Osteoblast (primary cell): ENCODE data around the gene CRYZL1. TPM values are rescaled to one million over a fixed set of nuclear protein-coding genes. Genes with fewer than 3 reads are reported as not detected.

Source experiments
- DNase-seq: peaks from one replicate; pipeline ENCODE4 v3.0.0; 2011; ENCODE audit warnings: low spot score, mixed read lengths; ENCODE audit not compliant: insufficient read length; ENCODE audit errors: missing footprints
- H2AFZ ChIP-seq: 2 replicates; pipeline ENCODE4 v1.6.0; 2011; ENCODE audit warnings: mild to moderate bottlenecking, low read length
- H3K27ac ChIP-seq: 2 replicates; pipeline ENCODE4 v1.5.1; 2011; ENCODE audit warnings: mild to moderate bottlenecking, low read depth, low read length, moderate library complexity
- H3K27me3 ChIP-seq: 2 replicates; pipeline ENCODE4 v1.6.0; 2012; ENCODE audit warnings: mild to moderate bottlenecking, control low read depth, inconsistent platforms, low read length, moderate library complexity; ENCODE audit not compliant: insufficient read depth
- H3K36me3 ChIP-seq: 2 replicates; pipeline ENCODE4 v1.5.1; 2011; ENCODE audit warnings: mild to moderate bottlenecking, low read length, control low read depth, moderate library complexity; ENCODE audit not compliant: insufficient read depth
- H3K4me1 ChIP-seq: 2 replicates; pipeline ENCODE4 v1.5.1; 2011; ENCODE audit warnings: mild to moderate bottlenecking, low read length, control low read depth, moderate library complexity; ENCODE audit not compliant: insufficient read depth
- H3K4me2 ChIP-seq: 2 replicates; pipeline ENCODE4 v1.6.0; 2011; ENCODE audit warnings: mild to moderate bottlenecking, low read length; ENCODE audit not compliant: insufficient read depth
- H3K4me3 ChIP-seq: fragments of 200-600 bp; sonication (generic); 3 replicates; pipeline ENCODE4 v1.5.1; 2012; ENCODE audit warnings: mild to moderate bottlenecking, low read length, inconsistent platforms; ENCODE audit not compliant: insufficient read depth
- H3K79me2 ChIP-seq: 2 replicates; pipeline ENCODE4 v1.6.0; 2012; ENCODE audit warnings: mild to moderate bottlenecking, low read length, control low read depth, inconsistent platforms; ENCODE audit not compliant: insufficient read depth
- H3K9me3 ChIP-seq: 2 replicates; pipeline ENCODE4 v1.5.1; 2011; ENCODE audit warnings: low read depth, low read length, control low read depth
- H4K20me1 ChIP-seq: 2 replicates; pipeline ENCODE4 v1.6.0; 2012; ENCODE audit warnings: mild to moderate bottlenecking, low read length, control low read depth; ENCODE audit not compliant: insufficient read depth
- CTCF ChIP-seq: IDR thresholded peaks from 2 replicates; pipeline ENCODE4 v1.5.1; 2011; ENCODE audit warnings: mild to moderate bottlenecking, low read depth, low read length, moderate library complexity; ENCODE audit errors: extremely low read depth
- total RNA-seq: library from RNA; depleted of rRNA; stranded (reverse); fragments of >200 nt; gene quantifications from 2 replicates; pipeline ENCODE4 v1.2.3, GENCODE V29; 2012

Gene CRYZL1
- total RNA-seq, 1 donor = 28.6 TPM

GRCh38 chr21:33587792-33588484 lies 53.6 kb downstream of the CRYZL1 start:
- peak; percentile 87 for DNase-seq

DNA sequence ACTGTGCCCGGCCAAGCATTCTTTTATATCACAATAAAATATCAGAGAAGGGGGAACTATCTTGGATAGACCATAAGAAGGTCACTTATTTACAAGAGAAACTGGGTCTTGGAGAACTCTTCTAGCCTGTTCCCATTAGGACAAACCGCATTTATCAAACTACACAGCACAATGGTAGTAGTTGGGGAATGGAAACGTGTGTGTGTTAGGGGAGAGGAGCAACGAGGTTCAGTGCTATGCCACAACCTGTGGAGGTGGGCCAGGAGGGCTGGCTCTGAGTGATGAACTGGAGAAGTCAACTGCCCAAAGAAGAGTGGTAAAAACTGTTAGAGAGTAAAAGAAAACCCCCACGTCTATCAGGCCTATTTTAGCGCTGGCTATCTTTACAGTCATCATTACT lies 54.6 kb downstream of the CRYZL1 start:
- Histone ChIP-seq H2AFZ (peak overlapping the region; percentile 4), H4K20me1 (no peaks in the 10 kb centered on the region), H3K27ac (no peak overlapping the region), H3K9me3 (no peaks in the 10 kb centered on the region), H3K4me3 (peak overlapping the region; percentile 10), H3K27me3 (no peaks in the 10 kb centered on the region), H3K79me2 (peaks cover 32% of the 10 kb centered on the region), H3K4me1 (peaks cover 8% of the 10 kb centered on the region), H3K36me3 (peaks cover 11% of the 10 kb centered on the region), H3K4me2 (peak overlapping the region; percentile 97)
- peak; percentile 80 for DNase-seq
- TF ChIP-seq CTCF = no peak

More at GRCh38 chr21:33587792-33588484, 53.6 kb downstream of the CRYZL1 start:
- Histone ChIP-seq H3K9me3 (no peaks in the 10 kb centered on the region), H3K27me3 (no peaks in the 10 kb centered on the region), H3K4me1 (peaks cover 8% of the 10 kb centered on the region), H4K20me1 (no peaks in the 10 kb centered on the region), H3K79me2 (peaks cover 32% of the 10 kb centered on the region), H2AFZ (peak overlapping the region; percentile 84), H3K27ac (peak overlapping the region; percentile 92), H3K36me3 (peaks cover 8% of the 10 kb centered on the region), H3K4me3 (peak overlapping the region; percentile 95), H3K4me2 (peak overlapping the region; percentile 97)
- TF ChIP-seq CTCF = no peak

GRCh38 chr21:33584455-33584854 lies 57.1 kb downstream of the CRYZL1 start:
- H3K36me3 ChIP-seq = peaks cover 18% of the 10 kb centered on the region
- TF ChIP-seq CTCF = no peak
- peaks cover 5% of the 10 kb centered on the region for H3K4me1 ChIP-seq
- no peak overlapping the region for H3K27ac ChIP-seq
- H3K4me3 ChIP-seq = no peak overlapping the region
- H3K4me2 ChIP-seq = no peak overlapping the region
- H3K79me2 ChIP-seq = peaks cover 32% of the 10 kb centered on the region
- no peaks in the 10 kb centered on the region for H4K20me1 ChIP-seq
- no peak for DNase-seq
- H3K9me3 ChIP-seq = no peaks in the 10 kb centered on the region
- no peak overlapping the region for H2AFZ ChIP-seq
- H3K27me3 ChIP-seq = no peaks in the 10 kb centered on the region

GRCh38 chr21:33578959-33579542 lies 62.5 kb downstream of the CRYZL1 start:
- Histone ChIP-seq H3K4me1 (peaks cover 11% of the 10 kb centered on the region), H3K36me3 (peaks cover 59% of the 10 kb centered on the region), H2AFZ (no peak overlapping the region), H4K20me1 (peaks cover 6% of the 10 kb centered on the region), H3K27me3 (no peaks in the 10 kb centered on the region), H3K79me2 (peaks cover 7% of the 10 kb centered on the region), H3K4me2 (no peak overlapping the region), H3K27ac (peak overlapping the region; percentile 52), H3K4me3 (no peak overlapping the region), H3K9me3 (no peaks in the 10 kb centered on the region)
- no peak for TF ChIP-seq CTCF
- no peak for DNase-seq
